Stimulated activated CD8-positive, alpha-beta memory T cell treated with anti-CD3 and anti-CD28 coated beads, Interleukin-7, amount 100 ng/mL, for 1 hour (primary cell): ENCODE results near the gene ADCYAP1.

Source experiments
- DNase-seq, 2 donors: peaks; one replicate each; pipeline ENCODE4 v3.0.0-alpha.2; 2020; ENCODE audit warnings: low read depth in 2 of 2

The ADCYAP1 gene

GRCh38 chr18:908758-909724 is 4.4 kb downstream of the ADCYAP1 start:
- DNase-seq, result no peak

- DNase-seq, result no peak
These were observed 5.6 kb downstream of the ADCYAP1 start for GRCh38 chr18:910247-910646.

DNA sequence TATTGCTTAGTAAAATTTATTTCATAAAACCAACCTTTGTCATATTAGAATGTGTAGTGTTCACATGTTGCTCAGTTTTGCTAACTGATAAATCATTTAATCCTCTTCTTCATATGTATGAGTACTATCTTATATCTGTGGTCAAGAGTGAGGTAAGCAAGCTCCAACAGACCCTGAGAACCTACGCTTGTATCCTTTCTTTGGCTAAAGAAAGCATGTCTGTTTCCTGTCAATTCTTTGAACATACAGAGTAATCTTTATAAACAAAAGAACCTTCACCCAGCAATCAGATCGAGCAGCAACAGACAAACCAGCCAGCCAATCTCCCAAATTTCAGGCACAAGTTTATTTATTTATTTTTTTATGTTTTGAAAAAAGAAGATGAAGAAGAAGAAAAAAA is 6.4 kb downstream of the ADCYAP1 start:
- no peak for DNase-seq

DNA sequence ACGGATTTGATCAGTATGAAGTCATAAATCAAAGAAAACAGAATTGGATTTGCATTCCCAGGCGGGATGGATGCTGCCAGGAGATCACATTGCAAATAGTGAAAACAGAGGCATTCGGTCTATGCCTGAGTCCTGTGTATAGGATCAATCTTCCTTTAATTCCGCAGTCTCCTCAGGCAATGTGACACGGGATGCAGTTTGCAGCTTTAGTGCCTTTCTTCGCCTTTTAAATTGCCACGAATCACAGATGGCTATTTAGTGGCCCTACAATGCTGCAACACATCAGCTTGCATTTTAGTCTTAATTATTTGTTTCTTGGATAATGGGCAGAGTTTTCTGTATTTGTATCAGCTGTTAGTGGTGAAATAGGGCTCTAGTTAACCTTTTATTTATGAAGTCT is 6.8 kb downstream of the ADCYAP1 start:
- no peak for DNase-seq

DNA sequence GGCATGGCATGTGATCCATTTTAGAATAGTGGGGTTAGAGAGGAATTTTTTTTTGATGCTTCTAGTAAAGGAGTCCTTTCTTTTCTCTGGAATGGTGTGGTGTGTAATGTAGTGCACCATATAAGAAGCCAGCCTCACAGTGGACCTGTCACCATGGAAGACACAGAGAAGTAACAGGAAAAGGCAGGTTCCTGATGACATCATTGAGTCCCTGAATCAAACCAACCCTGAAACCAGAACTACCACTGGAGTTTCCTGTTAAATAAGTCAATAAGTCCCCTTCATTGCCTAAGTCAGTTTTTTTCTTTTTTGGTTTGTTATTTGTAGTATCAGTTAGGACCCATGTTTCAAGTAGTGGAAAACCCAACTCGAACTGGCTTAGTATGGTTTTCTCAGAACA is 11.9 kb downstream of the ADCYAP1 start:
- DNase-seq, result no peak

DNA sequence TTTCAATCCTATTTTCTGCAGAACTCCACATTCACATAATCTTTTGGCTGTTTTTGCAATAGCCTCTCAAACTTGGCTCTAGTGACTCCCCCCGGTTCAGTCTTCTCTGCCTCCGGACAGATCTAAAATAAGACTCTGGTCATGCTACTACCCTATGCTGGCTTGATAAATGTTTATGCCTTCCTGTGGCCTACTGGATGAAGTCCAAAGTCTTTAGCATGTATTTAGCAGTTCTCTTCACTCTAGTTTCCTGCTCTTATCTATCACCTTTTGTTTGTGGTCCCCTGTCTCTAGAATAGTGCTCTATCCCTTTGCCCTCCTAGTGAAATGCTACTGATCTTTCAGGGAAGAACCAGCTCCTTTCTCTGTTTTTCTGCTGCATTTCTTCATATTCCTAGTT is 14.4 kb downstream of the ADCYAP1 start:
- no peak for DNase-seq

DNA sequence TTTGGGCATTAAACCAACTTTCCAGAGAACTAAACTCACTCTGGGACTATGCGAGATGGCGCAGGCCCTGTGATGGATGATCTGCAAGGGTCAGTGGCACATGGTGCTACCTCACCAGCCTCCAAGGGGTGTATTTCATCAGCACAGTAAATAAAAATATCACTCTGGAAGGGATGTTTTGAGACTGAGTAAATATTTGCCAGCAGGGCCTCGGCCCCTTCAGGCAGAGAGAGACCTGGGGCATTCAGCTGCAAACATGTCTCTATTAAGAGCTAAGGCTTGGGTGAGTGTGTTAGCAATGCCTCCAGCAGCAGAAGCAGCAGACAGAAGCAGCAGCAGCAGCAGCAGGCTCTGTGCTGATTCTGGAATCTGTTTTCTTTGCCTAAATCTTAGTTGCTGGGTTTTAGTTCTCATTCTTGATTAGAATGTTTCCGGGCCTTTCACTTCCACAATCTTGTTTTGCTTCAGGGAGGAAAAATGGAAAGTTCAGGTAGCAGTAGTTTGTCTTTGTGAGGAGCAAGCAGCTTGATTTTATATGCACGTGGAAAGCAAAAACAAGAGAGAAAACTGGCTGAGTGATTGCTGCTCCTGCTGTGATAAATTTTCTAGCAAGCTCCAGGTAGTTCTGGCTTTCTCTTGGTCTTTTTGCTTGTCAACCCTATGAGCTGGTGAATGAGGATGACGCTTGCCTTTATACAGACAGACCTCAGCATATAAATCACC is 18.6 kb downstream of the ADCYAP1 start:
- no peak for DNase-seq

DNA sequence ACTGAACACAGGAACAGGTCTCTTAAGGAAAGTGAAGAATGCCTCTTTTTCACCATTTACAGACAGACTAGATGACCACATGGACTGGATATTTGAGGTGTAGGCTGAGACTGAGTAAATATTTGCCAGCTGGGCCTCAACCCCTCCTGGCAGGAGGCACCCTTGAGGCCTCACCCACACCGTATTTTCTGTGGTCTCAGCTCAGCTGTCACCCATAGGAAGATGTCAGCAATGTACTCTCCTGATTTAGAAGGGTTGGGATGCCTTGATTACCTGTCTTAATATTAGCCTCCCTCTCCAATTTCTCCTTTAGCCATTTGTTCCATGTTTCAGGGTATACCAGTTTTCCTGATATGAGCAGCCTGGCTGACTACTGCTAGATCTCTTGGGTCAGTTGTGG is 20.3 kb downstream of the ADCYAP1 start:
- DNase-seq, result no peak

DNA sequence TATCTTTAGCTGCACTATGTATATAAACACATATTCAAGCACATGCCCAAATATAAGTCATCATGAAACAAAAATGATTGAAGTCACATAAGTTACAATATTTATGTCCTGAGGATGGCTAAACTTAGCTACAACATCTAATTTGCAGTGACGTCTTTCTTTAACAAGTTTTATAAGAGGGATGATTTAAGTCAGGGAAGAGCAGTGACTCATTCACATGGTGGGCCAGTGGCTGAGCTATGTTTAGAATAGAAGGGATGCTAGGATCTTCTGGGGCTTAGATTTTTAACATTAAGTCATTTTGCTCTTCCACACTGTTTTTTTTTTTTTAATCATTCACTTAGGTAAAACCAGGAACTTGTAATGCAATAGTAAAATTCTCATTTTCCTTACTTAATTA is 22.3 kb downstream of the ADCYAP1 start:
- DNase-seq, result no peak

DNA sequence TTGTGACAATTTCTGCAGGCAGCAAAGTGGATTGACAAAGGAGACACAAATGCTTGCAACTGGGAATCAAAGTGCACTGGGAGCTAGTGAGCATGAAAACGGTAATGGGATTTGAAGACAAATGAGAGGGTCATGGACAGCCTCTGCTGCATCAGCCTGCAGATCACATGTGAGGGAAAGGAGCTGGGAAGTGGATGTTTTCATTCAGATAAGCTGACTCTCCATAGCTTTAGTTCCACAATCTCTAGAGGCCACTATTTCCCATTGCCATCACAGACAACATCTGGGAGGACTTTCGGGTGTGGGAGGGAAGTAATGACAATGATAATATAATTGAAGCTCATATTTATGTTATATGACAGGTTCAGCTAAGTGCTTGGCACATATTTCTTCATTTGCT is 28.4 kb downstream of the ADCYAP1 start:
- no peak for DNase-seq

GRCh38 chr18:934518-935133 is 30.0 kb downstream of the ADCYAP1 start:
- DNase-seq, result no peak

DNA sequence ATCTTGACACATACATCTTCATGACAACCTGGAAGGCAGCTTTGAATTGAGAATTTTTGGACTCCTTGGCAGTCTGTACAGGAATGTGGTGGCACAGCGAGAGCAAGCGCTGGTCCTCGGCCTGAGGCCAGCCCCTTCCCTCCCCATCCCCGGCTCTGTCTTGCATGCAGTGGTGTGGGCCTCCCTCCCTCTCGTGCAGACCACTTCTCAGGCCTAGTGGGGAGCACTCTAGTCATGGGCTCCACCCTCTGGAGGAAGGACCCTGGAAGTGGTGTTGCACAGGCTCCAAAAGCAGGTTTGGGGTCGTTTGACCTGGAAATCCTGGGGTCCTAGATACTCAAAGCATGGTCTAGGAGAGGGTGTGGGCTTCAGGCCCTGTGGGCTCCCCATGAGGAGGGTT is 32.3 kb downstream of the ADCYAP1 start:
- DNase-seq, result no peak

GRCh38 chr18:939166-939565 is 34.5 kb downstream of the ADCYAP1 start:
- no peak for DNase-seq

- DNase-seq, result no peak
These were observed 35.3 kb downstream of the ADCYAP1 start for GRCh38 chr18:939958-940357.

DNA sequence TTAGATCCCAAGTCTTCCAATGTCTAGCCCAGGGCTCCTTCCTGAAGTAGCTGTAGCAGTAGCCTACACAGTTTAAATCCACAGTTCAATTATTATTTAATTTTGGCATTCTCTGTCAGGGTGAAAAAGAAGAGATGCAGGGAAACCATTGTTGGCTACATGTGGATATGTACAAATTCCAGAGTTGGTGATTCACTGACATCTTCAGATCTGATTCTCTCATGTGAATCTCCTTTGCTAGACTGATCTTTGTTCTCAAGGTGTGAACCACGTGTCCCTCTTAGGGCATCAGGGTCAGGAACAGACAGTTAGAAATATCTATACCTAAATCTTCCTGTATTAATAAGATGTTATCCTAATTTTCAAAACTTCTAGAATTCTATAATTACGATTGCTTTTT is 36.7 kb downstream of the ADCYAP1 start:
- DNase-seq, result no peak

GRCh38 chr18:944440-944839 is 39.8 kb downstream of the ADCYAP1 start:
- DNase-seq, result no peak

GRCh38 chr18:949724-950631 is 45.3 kb downstream of the ADCYAP1 start:
- DNase-seq, result no peak

DNA sequence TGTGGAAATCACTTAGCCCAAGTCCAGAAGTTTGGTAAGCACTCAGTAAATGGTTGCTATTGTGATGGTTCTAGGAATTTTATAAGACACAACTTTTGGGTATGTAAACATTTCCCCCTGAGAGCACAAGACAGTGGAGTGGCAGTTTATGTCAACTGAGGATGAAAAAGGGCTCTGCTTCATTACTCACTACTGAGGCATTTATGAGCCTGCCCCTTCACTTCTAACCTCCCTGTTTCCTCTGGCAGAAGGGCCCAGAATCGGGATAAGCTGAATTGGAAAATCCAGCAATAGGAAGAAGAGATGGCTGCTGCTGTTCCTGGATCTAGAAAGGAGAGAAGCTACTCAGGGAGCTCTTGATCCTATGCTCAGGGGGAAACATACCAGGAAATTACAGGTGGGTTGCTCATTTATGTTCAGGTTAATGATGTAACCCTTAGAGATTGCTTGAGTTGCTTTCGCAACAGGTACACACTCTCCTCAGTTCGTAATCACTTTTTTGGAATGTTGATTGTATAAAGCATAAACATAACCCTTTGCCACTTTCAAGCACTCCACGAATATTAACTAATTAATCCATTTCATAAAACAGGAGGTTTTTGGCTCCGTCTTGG is 46.3 kb downstream of the ADCYAP1 start:
- no peak for DNase-seq

- no peak for DNase-seq
These were observed 50.9 kb downstream of the ADCYAP1 start for GRCh38 chr18:955384-956066.

DNA sequence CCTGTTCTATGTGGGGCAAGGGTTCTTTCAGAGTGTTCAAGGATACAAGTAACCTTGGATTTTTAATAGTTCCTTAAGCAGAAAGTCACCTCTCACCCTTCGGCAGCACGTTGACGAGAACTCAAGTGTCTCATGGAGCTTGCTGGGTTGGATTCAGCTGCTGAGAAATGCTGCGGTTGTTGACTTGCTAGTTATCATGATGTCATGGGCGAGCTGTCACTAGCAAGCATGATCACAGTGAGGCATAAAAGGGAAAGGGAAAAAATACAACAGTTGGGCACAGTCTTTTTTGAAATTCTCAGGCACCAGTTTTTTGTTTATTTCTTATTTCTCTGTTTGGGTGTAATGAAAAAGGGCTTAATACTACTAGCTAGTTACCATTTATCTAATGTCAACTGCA is 53.2 kb downstream of the ADCYAP1 start:
- DNase-seq, result no peak

GRCh38 chr18:959854-960253 is 55.2 kb downstream of the ADCYAP1 start:
- no peak for DNase-seq
